HG02798 (cell line): ENCODE measurements around the gene TMEM201.
"Not testable (repeated sequence)": the region's sequence is repeated elsewhere in the genome, so short reads cannot be mapped to it uniquely, and the experiment has no call there.

ENCODE experiments used
- ATAC-seq: cut with Tn5 transposase; IDR thresholded peaks from one replicate; pipeline ENCODE4 v1.9.1; 2021; ENCODE audit warnings: mild to moderate bottlenecking; ENCODE audit not compliant: unreplicated experiment, poor library complexity

Gene TMEM201

GRCh38 chr1:9615316-9616063 is 26.8 kb downstream of the TMEM201 start:
- no peak for ATAC-seq

DNA sequence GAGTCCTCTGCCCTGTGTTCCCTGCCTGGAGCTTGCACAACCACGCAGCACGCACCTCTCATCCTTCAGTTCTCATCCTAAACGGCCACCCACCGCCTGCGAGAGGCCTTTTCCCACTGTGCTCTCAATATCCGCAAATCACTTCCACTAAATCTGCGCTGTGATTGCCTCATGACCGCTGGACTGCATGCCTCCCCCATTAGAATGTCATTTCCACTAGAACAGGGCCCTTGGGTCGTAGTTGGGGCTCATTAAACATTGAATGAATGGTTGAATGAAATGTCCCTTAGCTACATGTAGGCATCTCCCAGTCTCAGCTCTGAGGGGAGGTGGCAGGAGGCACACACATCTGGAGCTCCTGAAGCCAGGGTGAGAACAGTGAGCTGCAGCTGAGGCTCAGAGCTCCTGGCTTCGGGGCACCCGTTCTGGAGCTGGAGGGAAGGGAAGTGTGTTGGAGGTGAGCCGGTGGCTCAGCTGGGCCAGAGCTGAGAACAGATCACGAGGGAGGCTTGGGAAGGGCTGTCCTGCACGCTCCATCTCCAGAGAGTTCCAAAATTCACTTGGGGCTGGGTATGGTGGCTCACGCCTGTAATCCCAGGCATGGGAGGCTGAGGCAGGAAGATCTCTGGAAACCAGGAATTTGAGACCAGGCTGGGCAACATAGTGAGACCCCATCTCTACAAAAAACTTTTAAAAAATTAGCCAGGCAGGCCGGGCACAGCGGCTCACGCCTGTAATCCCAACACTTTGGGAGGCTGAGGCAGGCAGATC is 30.4 kb downstream of the TMEM201 start:
- no peak for ATAC-seq

DNA sequence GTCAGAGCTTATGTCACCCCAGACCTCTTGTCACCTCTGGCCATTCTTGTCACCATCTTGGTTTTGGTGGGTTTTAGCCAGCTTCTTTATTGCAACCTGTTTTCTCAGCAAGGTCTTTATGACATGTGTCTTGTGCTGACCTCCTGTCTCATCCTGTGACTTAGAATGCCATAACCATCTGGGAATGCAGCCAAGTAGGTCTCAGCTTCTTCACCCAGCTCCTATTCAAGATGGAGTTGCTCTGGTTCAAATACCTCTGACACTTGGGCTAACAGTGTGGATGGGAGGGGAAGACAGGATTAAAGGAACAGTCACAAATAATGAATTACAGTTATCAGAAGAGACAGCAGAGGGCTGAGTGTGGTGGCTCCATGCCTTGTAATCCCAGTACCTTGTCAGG is 32.3 kb downstream of the TMEM201 start:
- no peak for ATAC-seq

DNA sequence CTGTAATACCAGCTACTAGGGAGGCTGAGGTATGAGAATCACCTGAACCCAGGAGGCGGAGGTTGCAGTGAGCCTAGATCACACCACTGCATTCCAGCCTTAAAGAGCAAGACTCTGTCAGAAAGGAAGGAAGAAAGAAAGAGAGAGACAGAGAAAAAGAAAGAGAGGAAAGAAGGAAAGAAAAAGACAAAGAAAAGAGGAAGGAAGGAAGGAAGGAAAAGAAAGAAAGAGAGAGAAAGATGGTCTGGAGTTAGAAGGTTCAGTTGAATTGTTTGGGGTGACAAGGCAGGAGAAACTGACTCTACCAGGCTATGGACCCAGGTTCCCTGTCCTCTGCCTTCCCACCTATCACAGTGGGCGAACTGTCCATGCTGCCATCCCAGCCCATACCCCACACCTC is 35.4 kb downstream of the TMEM201 start:
- no peak for ATAC-seq

DNA sequence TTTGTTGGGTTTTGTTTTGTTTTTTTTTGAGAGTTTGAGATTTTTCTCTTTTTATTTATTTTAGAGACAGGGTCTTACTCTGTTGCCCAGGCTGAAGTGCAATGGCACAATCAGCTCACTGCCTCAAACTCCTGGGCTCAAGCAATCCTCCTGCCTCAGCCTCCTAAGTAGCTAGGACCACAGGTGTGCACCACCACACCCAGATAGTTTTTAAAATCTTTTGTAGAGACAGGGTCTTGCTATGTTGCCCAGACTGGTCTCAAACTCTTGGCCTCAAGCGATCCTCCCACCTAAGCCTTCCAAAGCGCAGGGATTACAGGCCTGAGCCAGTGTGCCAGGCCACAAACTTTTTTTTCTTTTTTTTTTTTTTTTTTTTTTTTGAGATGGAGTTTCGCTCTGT is 36.3 kb downstream of the TMEM201 start:
- ATAC-seq, result not testable (repeated sequence)

GRCh38 chr1:9626201-9626608 is 37.5 kb downstream of the TMEM201 start:
- peak; percentile 55 for ATAC-seq

DNA sequence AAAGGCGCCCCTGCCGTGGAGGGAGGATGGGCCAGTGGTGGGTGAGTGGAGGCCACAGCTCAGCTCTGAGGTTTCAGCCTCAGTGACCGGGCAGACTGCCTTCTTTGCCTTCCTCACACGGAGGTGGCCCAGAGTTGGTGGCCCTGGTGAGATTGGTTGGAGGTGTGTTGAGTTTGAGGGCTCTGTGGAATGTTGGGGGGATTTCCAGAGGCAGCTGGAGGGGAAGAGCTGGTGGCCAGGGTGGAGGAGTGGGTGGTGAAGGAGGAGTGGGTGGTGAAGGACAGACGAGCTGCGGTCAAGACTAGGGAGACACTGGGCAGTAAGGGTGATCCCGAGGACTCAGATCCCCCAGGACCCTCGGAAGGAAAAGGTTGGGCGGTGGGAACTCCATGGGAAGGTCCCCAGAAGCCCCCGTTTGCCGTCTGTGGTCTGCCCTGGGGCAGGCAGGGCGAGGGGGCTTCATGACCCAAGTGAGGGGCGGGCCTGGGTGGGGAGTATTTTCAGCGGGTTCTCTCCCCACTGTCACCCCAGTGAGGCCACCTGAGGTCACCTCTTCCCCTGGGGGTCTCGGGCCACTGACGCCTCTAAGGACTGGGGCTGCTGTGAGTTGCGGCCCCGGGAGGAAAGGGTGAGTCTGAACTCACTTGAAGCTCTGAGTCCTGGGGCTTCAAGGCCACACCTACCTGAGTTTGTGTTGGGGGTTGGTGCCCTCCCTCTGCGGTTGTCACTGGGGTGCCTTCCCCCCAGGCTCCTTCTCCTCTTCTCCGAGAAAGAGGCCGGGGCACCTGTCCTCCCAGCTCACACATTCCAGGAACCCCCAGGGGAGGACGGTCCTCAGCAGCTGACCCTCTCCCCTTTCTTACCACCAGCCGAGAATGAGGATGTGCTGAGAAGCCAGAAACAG is 40.1 kb downstream of the TMEM201 start:
- ATAC-seq, result no peak

DNA sequence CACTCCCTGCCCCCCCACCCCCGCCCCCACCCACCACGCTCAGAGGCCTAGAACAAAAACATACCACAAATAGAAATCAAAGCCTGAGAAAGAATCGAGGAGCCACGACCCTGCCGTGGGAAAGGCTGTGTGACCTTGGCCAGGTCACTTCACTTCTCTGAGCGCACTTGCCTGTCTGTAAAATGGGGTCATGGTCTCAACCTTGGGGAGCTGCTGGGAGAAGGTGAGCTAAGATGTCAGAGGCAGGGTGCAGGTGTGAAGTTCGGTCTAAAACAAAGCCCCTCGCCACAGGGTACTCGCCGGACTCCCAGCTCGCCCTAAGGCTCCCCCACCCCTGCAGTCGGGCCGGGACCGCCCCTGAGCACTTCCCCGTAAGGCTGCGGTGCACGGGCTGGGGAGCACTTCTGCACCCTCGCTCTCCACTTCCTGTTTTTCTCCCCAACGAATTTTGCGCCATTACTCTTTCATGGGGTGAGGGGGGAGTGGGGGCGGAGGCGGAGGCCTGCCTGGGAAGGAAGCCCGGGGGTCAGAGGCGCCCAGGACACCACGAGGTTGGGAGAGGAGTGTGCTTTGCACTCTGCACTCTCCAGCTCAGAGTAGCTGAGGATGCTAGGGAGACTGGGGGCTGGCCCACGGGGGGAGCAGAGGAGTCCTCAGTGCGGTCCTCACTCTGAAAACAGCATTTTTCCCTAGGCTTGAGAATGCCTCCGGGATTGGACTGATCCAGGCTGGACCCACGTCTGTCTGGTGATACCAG is 40.9 kb downstream of the TMEM201 start:
- no peak for ATAC-seq

- ATAC-seq, result no peak
Measured at GRCh38 chr1:9630331-9631111, 41.8 kb downstream of the TMEM201 start.

DNA sequence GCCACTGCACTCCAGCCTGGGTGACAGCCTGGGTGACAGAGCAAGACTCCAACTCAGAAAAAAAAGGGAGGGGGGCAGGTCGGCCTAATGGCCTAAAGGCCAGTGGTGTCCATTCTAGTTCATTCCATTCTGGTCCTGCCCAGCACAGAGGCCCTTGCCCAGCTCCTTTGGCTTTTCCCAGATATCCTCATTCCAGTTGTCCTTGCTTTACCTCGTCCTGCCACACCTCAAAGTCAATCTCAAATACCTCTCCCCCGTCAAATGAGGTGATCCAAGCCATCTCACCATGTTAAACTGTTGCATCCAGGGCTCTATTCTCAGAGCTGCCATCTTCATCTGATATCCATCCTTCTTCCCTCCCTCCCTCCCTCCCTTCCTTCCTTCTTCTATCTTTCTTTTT is 42.9 kb downstream of the TMEM201 start:
- ATAC-seq, result no peak

DNA sequence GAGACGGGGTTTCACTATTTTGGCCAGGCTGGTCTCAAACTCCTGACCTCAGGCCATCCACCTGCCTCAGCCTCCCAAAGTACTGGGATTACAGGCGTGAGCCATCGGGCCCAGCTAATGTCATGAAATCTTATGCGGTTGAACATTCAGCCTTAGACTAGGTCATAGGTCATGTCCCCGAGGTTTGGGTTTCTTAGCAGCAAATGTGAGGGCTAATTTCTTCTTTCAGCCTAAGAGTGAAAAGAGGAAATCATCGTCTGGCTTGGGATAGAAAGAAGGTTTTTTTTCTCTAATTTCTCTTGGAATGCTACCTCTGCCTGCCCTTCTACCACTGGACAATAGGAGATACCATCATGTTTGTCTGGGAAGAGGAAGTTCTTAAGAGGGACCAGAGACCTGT is 44.8 kb downstream of the TMEM201 start:
- no peak for ATAC-seq

DNA sequence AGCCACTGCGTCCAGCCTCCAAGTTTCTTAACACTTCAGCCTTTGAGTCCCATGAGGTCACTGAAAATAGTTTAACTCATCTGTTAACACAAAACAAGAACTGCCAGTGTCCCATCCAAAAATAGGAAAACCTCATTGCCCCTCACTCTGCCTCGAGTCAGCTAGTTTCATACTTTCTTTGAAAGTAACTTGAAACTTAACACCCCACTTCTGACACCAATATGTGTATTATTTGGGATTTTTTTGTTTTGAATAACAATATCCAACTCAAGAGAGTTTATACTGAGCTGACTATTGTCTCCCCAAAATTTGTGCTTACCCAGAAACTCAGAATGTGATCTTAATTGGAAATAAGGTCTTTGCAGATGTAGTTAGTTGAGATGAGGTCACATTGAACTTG is 45.9 kb downstream of the TMEM201 start:
- no peak for ATAC-seq

DNA sequence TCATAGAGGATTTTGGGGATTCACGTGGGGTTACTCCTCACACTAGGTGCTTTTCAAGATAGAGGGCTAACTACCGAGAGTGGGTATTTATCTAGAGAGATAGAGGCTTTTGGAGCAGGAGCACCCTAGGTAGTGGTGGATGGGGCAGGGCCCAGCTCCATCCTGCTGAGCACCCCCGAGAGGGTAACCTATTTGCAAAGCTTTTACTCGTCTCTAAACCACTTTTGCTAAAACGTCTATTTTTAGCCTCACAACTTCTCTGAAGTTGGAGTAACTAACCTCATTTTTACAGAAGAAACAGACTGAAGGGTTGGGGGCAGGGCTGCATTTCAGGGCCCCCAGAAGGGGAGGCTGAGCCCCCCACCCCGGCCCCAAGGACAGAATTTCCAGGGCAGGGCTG is 50.5 kb downstream of the TMEM201 start:
- ATAC-seq, result no peak

DNA sequence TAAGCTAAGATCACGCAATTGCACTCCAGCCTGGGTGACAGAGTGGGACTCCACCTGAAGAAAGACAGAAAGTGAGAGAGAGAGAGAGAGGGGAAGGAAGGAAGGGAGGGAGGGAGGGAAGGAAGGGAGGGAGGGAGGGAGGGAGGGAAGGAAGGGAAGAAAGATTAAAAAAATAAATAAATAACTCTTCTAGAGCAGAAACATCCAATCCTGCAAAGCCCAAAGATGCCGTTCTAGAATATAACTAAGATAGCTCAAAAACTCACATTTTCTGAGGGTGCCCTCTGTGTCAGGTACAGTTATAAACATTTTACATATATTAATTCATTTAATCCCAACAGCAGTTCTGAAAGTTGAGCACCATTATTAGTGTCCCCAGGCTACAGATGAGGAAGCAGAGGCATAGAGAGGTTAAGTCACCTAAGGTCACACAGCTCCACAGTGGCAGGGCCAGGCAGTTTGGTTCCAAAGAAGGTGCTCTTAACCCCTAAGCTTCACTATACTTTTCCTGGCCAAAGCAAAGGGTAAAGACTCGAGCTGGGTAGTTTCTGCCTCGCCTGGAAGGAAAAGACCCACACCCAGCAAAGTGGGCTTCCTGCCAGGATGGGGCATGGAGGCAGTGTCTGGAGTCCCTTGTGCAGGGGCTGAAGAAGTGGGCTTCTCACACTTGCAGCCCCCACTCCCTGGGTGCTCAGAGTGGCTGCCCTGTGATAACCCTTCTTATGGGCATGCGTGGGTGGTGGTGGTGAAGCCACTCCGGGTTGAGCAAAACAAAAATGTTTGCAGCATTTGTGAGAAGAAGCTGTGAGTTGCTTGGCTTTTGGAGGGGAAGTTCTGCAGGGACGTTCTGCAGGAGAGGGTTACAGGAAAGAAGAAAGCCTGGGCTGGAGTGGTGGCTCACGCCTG is 54.9 kb downstream of the TMEM201 start:
- no peak for ATAC-seq

- ATAC-seq, result no peak
Measured at GRCh38 chr1:9646037-9646436, 57.3 kb downstream of the TMEM201 start.

GRCh38 chr1:9648171-9648570 is 59.5 kb downstream of the TMEM201 start:
- no peak for ATAC-seq

DNA sequence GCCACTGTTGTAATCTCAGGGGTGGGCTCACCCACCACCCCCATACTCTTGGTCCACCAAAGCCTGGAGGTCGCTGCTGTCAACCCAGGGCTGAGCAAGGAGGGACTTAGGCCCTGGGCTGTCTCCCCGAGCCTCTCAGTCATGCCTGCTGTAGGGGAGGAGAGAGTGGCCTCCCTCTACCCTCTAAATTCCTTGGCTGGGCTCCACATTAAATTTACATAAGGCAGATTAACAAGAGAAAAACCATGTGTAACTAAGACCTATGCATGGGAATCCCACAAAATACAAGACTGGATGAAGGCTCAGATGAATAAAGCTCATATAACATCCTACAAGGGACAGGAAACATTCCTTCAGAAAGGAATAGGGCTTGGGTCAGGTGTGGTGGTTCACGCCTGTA is 61.1 kb downstream of the TMEM201 start:
- no peak for ATAC-seq

DNA sequence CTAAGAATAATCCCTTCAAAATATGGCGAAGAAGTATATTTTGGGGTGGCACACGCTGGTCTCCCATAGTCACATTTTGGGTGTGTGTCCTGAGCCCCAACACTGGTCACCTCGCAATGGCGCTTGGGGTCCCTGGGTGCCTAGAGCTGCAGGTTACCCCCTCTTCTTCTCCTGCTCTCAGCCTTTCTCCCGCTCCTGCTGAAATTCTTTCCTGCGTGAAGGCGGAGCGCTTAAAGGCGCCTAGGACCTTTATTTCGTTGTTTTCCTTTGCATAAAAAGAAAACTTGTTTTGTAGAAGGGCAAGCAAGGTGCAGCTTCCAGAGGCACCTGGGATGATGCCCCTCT is 62.5 kb downstream of the TMEM201 start:
- ATAC-seq, result no peak
